CD4-positive, alpha-beta T cell (primary cell): ENCODE measurements around the gene HES5. TPM values are rescaled to one million over a fixed set of nuclear protein-coding genes. Genes with fewer than 3 reads are reported as not detected.
A peak's percentile ranks its signal among the peaks of the same experiment; 100 is the strongest.

Experiments
- ATAC-seq: fragments of 200-7000 bp; cut with Tn5 transposase; one replicate; pipeline ENCODE4 v1.10.0; 2022; ENCODE audit warnings: mild to moderate bottlenecking; ENCODE audit not compliant: poor library complexity
- CTCF ChIA-PET: fragments of 350-600 bp; sonication (Branson Sonifier 250); formaldehyde crosslinking; loops from one replicate; lab custom pipeline; 2021; ENCODE audit warnings: antibody characterized with exemption, inconsistent platforms; lab: Charles Lee
- POLR2A ChIA-PET: fragments of 350-600 bp; sonication (Branson Sonifier 250); formaldehyde crosslinking; loops from one replicate; lab custom pipeline; 2021; ENCODE audit warnings: antibody characterized with exemption, inconsistent platforms; lab: Charles Lee
- DNase-seq, 14 experiments: peaks; one replicate each; pipeline ENCODE4 v3.0.0-alpha.2; 2013 to 2020; ENCODE audit warnings: mixed read lengths in 2 of 14
- H3K27ac ChIP-seq, 2 donors: one replicate each; pipeline versions ENCODE4 v1.5.1 to v1.7.0; 2013; ENCODE audit warnings: low read length in 2 of 2, low read depth in 1 of 2, mild to moderate bottlenecking in 1 of 2
- H3K27me3 ChIP-seq, 2 experiments: 1 replicate in 1 of 2; 2 replicates in 1 of 2; pipeline versions ENCODE4 v1.6.1 to v1.7.0; 2013; ENCODE audit warnings: low read length in 2 of 2, control low read depth in 1 of 2, mild to moderate bottlenecking in 1 of 2, moderate library complexity in 1 of 2; ENCODE audit not compliant: insufficient read depth in 2 of 2, control insufficient read depth in 1 of 2
- H3K36me3 ChIP-seq: one replicate; pipeline ENCODE4 v1.6.1; 2013; ENCODE audit warnings: low read length, control low read depth; ENCODE audit not compliant: insufficient read depth
- H3K4me1 ChIP-seq: one replicate; pipeline ENCODE4 v1.6.1; 2013; ENCODE audit warnings: low read length, control low read depth; ENCODE audit not compliant: insufficient read depth
- H3K4me3 ChIP-seq: one replicate; pipeline ENCODE4 v1.5.1; 2013; ENCODE audit warnings: mild to moderate bottlenecking, low read length, moderate library complexity
- H3K9me3 ChIP-seq, 2 experiments: 1 replicate in 1 of 2; 2 replicates in 1 of 2; pipeline versions ENCODE4 v1.6.1 to v1.7.0; 2013; ENCODE audit warnings: low read length in 2 of 2, mild to moderate bottlenecking in 2 of 2, control low read depth in 1 of 2, moderate library complexity in 1 of 2; ENCODE audit not compliant: control insufficient read depth in 1 of 2, insufficient read depth in 1 of 2
- H3K27ac Mint-ChIP-seq: one replicate; pipeline ENCODE4 v1.8.0; 2020; ENCODE audit warnings: mixed read lengths
- H3K27me3 Mint-ChIP-seq: one replicate; pipeline ENCODE4 v1.8.0; 2021; ENCODE audit warnings: mixed read lengths
- H3K36me3 Mint-ChIP-seq: one replicate; pipeline ENCODE4 v1.8.0; 2021; ENCODE audit warnings: low read depth, mixed read lengths
- H3K4me1 Mint-ChIP-seq: one replicate; pipeline ENCODE4 v1.8.0; 2021; ENCODE audit warnings: low read depth, mixed read lengths
- H3K4me3 Mint-ChIP-seq: one replicate; pipeline ENCODE4 v1.8.0; 2020; ENCODE audit warnings: mild to moderate bottlenecking, mixed read lengths
- H3K9me3 Mint-ChIP-seq: one replicate; pipeline ENCODE4 v1.8.0; 2020; ENCODE audit warnings: mixed read lengths
- CTCF ChIP-seq: fragments of 200-600 bp; IDR thresholded peaks from one replicate; pipeline ENCODE4 v1.8.0; 2022; ENCODE audit warnings: antibody characterized with exemption, mild to moderate bottlenecking
- intact Hi-C, 2 experiments: fragments of 100-400 bp; cut with DNase I in 1 of 2; cut with micrococcal nuclease in 1 of 2; formaldehyde crosslinking; loops; one replicate each; pipeline versions ENCODE4 v1.15.1 to v1.9.0; 2023 to 2025; cut with DNase I, micrococcal nuclease
- total RNA-seq, 174 experiments: library from RNA in 2 of 174; stranded (reverse) in 2 of 174; gene quantifications; one replicate each; pipeline ENCODE4 v1.2.3 and lab custom pipeline; 2021 to 2026

Gene HES5
- total RNA-seq, 2 experiments from 2014 or later: not detected

DNA sequence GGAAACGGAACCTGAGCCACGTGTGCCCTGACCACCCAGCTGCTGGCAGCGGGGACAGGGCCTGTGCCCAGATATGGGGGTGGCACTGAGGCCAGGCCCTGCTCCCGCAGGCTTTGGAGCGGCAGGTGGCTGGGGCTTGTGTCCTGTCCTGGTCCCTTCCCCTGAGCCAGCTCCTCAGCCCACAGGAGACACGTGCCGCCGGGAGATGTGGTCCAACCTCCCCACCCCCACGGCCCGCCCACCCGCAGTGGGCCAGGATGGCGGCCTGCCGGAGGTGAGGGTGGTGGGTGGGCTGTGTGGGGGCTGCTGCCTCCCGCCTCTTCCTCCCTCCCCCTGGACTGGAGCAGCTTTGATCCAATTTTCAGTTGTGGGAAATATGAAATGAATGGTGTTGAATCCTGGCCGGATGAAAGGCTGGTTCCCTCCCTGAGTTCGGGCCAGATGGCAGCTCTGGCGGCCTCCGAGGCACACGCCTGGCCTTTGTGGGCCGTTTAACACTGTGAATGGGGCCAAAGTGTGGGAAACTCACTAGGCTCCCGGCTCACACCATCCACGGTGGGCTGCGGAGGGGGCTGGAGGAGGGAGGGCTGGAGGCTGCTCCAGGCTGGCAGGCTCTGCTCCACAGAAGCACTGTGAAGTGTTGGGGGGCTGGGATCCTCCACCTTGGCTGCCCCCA lies 2.6 kb upstream of the HES5 start:
- DNase-seq (no peak), ATAC-seq (no peak)
- Mint-ChIP-seq H3K27ac (no peak overlapping the region), H3K4me3 (no peak overlapping the region), H3K9me3 (no peaks in the 10 kb centered on the region), H3K27me3 (peaks cover 28% of the 10 kb centered on the region), H3K36me3 (no peaks in the 10 kb centered on the region), H3K4me1 (peaks cover 10% of the 10 kb centered on the region)
- no peak for TF ChIP-seq CTCF
- Histone ChIP-seq H3K27me3 (peaks cover 35 to 36% of the 10 kb centered on the region in 2 experiments), H3K36me3 (no peaks in the 10 kb centered on the region), H3K27ac (no peak overlapping the region), H3K4me1 (peaks cover 28% of the 10 kb centered on the region), H3K4me3 (no peak overlapping the region), H3K9me3 (peaks cover 0 to 12% of the 10 kb centered on the region in 2 experiments)
- intact Hi-C loops: no loop called here
- ChIA-PET POLR2A (interaction anchor here (2.2 kb wide), 1 partner anchor 15 kb away, joined by 6 read pairs; no protein-coding TSS in a partner anchor), CTCF (no interaction called here)

- H3K4me3 ChIP-seq: no peak overlapping the region
- CTCF ChIA-PET: no interaction called here
- DNase-seq: peak in 2 of 14 experiments; percentile 53 to 59
Observed at GRCh38 chr1:2530513-2531361, 674 bp upstream of the HES5 start.

More at GRCh38 chr1:2530513-2531361, 674 bp upstream of the HES5 start:
- no peaks in the 10 kb centered on the region for H3K9me3 Mint-ChIP-seq
- POLR2A ChIA-PET: interaction anchor here (1.3 to 8.5 kb wide), 6 partner anchors 10 to 115 kb away, joined by 3 to 164 read pairs (median 7); partner anchors contain the start of gene TNFRSF14
- no peak for ATAC-seq
- Histone ChIP-seq H3K9me3 (peaks cover 0 to 12% of the 10 kb centered on the region in 2 experiments), H3K4me1 (peaks cover 42% of the 10 kb centered on the region), H3K27me3 (peaks cover 35 to 36% of the 10 kb centered on the region in 2 experiments), H3K27ac (no peak overlapping the region), H3K36me3 (no peaks in the 10 kb centered on the region)
- no peaks in the 10 kb centered on the region for H3K36me3 Mint-ChIP-seq
- TF ChIP-seq CTCF: no peak
- H3K4me1 Mint-ChIP-seq: peaks cover 18% of the 10 kb centered on the region
- peak overlapping the region; percentile 75 for H3K4me3 Mint-ChIP-seq
- intact Hi-C loops: no loop called here
- H3K27me3 Mint-ChIP-seq: peaks cover 33% of the 10 kb centered on the region
- no peak overlapping the region for H3K27ac Mint-ChIP-seq
